ENCODE results near the gene ZMIZ1. TPM values are rescaled to one million over a fixed set of nuclear protein-coding genes. Genes with fewer than 3 reads are reported as not detected.
"Not testable (repeated sequence)": the region's sequence is repeated elsewhere in the genome, so short reads cannot be mapped to it uniquely, and the experiment has no call there.

The ZMIZ1 gene
- total RNA-seq, 1 donor from 2014 or later = 84.7 TPM

DNA sequence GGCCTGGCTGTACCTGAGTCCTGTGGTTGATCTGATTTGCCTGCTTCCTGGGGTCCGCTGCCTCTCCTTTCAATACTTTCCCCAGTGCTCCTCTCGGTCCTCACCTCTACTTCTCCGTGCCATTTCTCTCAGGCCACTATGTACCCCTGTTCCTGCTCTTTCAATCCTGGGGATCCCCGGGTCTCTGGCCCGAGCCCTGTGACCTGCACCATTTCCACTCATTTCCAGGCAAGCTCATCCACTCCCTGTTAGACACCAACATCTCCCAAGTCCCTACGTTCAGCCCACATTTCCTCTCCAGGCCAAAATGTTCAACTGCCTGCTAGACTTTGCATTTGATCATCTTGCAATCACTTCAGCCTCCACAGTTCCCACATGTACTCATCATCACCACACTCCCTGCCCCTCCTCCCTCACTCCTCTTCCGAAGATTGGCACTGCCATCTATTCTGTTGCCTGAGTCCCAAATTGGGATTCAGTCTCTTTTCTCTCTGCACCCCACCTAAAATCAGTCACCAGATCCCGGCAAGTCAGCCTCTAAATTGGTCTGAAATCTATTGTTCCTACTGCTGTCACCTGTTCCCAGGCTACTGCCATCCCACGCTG is 34.4 kb upstream of the ZMIZ1 start:
- DNase-seq (no peak), ATAC-seq (no peak)
- Histone ChIP-seq H3K4me1 (no peaks in the 10 kb centered on the region), H3K27me3 (no peaks in the 10 kb centered on the region), H3K36me3 (no peaks in the 10 kb centered on the region), H3K4me3 (no peak overlapping the region), H3K9me3 (no peaks in the 10 kb centered on the region), H3K27ac (no peak overlapping the region)
- TF ChIP-seq CTCF (IDR thresholded peaks at IDR 0.05) = no peak
- intact Hi-C loops (cut with DNase I) = no loop called here

- H3K4me3 ChIP-seq; intact Hi-C loops (cut with DNase I); H3K27me3 ChIP-seq; H3K36me3 ChIP-seq; H3K4me1 ChIP-seq; H3K9me3 ChIP-seq; ATAC-seq; H3K27ac ChIP-seq: not testable (repeated sequence)
- peak; percentile 10 for DNase-seq
Measured at GRCh38 chr10:79036416-79036815, 32.4 kb upstream of the ZMIZ1 start.

GRCh38 chr10:79038104-79038840 is 30.5 kb upstream of the ZMIZ1 start:
- ATAC-seq = no peak
- no peak for TF ChIP-seq CTCF (IDR thresholded peaks at IDR 0.05)
- Histone ChIP-seq H3K9me3 (no peaks in the 10 kb centered on the region), H3K27ac (no peak overlapping the region), H3K36me3 (no peaks in the 10 kb centered on the region), H3K4me1 (no peaks in the 10 kb centered on the region), H3K4me3 (no peak overlapping the region), H3K27me3 (no peaks in the 10 kb centered on the region)
- intact Hi-C loops (cut with DNase I) = no loop called here
- DNase-seq = no peak

DNA sequence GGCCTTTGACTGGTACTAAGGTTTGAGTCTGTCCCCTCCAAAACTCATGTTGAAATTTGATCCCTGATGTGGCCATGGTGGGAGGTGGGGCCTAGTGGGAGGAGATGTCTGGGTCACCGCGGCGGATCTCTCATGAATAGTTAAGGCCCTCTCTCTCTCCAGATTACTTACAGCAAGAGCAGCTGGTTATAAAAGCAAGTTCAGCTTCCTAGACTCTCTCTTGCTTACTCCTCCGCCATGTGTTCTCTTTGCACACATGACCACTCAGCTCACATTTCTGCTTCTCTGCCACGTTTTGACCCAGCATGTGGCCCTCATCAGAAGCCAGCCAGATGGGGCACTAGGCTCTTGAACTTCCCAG is 29.9 kb upstream of the ZMIZ1 start:
- Histone ChIP-seq H3K4me1 (no peaks in the 10 kb centered on the region), H3K9me3 (no peaks in the 10 kb centered on the region), H3K27ac (no peak overlapping the region), H3K4me3 (no peak overlapping the region), H3K36me3 (no peaks in the 10 kb centered on the region), H3K27me3 (no peaks in the 10 kb centered on the region)
- ATAC-seq (peak; percentile 14), DNase-seq (peak; percentile 40)
- intact Hi-C loops (cut with DNase I) = no loop called here
- TF ChIP-seq CTCF (IDR thresholded peaks at IDR 0.05) = no peak

DNA sequence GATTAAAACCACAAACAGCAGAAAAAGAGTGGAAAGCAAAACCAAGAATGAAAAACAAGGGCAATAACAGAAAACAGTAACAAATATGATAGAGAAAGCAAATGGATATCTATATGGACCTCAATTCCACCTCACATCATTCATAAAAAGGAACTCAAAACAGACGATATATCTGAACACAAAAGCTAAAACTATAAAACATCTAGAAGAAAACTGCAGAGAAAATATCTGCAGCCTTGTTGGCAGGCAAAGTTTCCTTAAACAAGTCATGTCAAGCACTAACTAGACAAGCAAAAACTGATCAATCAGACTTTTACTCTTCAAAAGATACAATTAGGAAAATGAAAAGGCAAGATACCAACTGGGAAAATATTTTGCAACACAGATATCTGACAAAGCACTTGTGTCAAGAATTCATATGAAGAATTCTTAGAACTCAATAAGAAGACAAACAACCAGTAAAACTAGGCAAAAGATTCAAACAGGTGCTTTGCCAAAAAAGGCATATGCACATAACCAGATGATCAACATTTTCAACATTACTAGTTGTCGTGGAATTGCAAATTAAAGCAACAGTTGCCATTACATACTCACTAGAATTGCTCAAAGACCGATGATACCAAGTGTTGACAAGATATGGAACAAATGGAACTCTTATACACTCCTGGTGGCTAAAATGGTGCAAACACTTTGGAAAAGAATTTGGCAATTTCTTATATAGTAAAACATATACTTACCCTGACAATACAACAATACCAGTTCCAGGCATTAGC is 25.9 kb upstream of the ZMIZ1 start:
- H3K36me3 ChIP-seq = no peaks in the 10 kb centered on the region

More for the DNA sequence above, 25.9 kb upstream of the ZMIZ1 start:
- Histone ChIP-seq H3K4me1 (no peaks in the 10 kb centered on the region), H3K4me3 (no peak overlapping the region), H3K27ac (no peak overlapping the region), H3K9me3 (no peaks in the 10 kb centered on the region), H3K27me3 (no peaks in the 10 kb centered on the region)
- no peak for TF ChIP-seq CTCF (IDR thresholded peaks at IDR 0.05)
- intact Hi-C loops (cut with DNase I) = no loop called here
- DNase-seq = no peak
- ATAC-seq = no peak
